GM19023 (cell line): Measurements from ENCODE around the gene GNG7.
"Not testable (repeated sequence)": the region's sequence is repeated elsewhere in the genome, so short reads cannot be mapped to it uniquely, and the experiment has no call there.

Experiments used
- ATAC-seq: cut with Tn5 transposase; IDR thresholded peaks from one replicate; pipeline ENCODE4 v1.9.1; 2021; ENCODE audit warnings: mild to moderate bottlenecking, moderate library complexity; ENCODE audit not compliant: unreplicated experiment

Gene GNG7

DNA sequence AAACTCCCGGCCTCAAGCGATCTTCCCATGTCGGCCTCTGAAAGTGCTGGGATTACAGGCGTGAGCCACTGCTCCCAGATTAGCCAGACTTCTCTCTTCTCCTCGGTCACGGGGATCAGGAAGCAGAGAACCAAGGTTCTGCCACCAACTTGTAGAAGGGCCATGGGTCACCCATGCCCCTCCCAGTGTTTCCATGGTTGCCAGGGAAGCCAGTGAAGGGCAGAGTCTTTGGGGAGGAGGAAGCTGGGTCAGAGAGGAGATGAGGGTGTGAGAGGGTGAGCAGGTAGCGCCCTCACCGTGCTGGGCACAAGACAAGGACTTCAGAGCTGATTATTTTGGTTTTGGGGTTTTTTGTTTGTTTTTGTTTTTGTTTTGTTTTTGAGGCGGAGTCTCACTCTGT lies 77.1 kb downstream of the GNG7 start:
- no peak for ATAC-seq

GRCh38 chr19:2624537-2625091 lies 77.9 kb downstream of the GNG7 start:
- no peak for ATAC-seq

DNA sequence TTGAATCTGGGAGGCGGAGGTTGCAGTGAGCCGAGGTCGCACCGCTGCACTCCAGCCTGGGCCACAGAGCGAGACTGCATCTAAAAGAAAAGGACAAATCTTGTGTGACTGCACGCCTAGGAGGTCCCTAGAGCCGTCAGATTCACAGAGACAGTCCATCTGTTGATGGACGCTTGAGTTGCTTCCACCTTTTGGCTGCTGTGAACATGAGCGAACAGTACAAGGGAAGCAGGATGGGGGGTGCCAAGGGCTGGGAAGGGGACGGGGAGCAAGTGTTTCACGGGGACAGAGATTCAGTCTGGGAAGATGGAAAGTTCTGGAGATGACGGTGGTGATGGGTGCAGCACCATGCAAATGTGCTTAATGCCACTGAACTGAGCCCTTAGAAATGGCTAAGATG lies 78.7 kb downstream of the GNG7 start:
- no peak for ATAC-seq

- not testable (repeated sequence) for ATAC-seq
These were observed 80.0 kb downstream of the GNG7 start for GRCh38 chr19:2622371-2622961.

- ATAC-seq, result no peak
These were observed 83.4 kb downstream of the GNG7 start for GRCh38 chr19:2619076-2619475.

DNA sequence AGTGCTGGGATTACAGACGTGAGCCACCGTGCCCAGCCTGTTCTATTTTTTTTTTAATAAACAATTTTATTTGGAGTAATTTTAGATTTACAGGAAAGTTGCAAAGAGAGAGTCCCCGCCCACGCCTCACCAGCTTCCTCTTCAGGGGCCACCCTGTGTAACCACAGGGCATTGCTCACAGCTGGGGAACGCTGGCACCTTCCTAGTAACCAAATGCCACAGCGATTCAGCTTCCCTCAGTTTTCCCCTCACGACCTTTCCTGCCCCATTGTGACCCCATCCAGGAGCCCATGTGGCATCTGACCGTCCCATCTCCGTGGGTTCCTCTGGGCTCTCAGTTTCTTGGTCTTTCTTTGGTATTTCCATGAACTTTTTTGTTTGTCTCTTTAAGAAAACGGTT lies 83.9 kb downstream of the GNG7 start:
- ATAC-seq, result no peak

GRCh38 chr19:2617393-2618165 lies 84.9 kb downstream of the GNG7 start:
- no peak for ATAC-seq

GRCh38 chr19:2616741-2617392 lies 85.6 kb downstream of the GNG7 start:
- no peak for ATAC-seq

GRCh38 chr19:2615782-2616181 lies 86.7 kb downstream of the GNG7 start:
- ATAC-seq, result no peak

DNA sequence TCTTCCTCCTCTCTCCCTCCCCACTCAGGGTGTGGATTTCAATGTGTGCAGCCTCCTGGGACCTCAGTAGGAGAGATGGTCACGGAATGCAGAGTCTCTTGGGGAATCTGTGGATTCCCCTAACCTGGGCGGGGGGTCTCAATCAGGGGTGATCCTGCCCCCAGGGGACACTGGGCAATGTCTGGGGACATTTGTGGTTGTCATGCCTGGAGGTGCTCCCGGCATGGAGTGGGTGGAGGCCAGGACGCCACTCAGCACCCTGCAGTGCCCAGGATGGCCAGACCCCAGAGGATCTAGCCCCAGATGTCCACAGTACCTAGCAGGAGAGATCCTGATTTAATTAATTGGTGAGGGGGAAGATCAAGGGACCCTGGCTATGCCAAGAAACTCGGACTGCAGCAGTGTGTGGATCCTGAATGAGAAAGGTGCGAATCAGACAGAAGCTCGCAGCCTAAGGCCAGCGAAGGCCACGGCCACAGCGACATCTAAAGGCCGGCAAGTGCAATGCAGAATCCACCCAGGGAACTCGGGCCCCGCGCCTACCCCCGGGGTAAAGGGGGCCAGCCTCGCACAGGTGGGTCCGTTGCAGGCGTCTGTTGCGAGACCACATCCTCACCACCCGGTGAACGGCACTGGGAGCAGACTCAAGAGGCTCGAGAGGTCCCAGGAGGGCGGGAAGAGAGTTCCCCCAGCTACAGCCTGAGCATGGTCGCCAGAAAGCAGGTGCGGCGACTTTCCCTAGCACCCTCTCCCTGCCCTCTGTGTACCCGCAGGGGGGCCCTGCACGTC lies 88.8 kb downstream of the GNG7 start:
- no peak for ATAC-seq

- no peak for ATAC-seq
These were observed 89.8 kb downstream of the GNG7 start for GRCh38 chr19:2612619-2613249.

DNA sequence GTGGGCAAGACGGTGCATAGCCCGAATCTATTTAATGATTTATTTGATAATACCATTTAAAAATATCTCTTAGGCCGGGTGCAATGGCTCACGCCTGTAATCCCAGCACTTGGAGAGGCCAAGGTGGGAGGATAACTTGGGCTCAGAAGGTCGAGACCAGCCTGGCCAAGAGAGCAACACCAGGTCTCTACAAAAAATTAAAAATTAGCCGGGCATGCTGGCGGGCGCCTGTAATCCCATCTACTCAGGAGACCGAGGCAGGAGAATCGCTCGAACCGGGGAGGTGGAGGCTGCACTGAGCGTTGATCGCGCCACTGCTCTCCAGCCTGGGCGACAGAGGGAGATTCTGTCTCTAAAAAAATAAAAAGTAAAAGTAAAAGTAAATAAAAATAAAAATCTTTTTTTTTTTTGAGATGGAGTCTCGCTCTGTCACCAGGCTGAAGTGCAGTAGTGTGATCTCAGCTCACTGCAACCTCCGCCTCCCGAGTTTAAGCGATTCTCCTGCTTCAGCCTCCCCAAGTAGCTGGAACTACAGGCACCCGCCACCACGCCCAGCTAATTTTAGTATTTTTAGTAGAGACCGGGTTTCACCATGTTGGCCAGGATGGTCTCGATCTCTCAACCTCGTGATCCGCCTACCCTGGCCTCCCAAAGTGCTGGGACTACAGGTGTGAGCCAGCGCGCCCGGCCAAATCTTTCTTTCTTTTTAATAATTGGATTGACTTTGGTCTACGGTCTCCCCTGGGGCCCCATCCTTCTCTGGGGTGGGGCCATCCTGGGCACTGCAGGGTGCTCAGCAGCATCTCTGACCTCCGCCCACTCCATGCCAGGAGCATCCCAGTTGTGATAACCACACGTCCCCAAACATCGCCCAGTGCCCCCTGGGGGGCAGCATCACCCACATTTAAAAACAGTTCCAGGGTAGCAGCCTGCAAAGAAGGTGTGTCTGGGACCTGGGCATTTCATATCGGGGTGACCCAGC lies 90.7 kb downstream of the GNG7 start:
- no peak for ATAC-seq

DNA sequence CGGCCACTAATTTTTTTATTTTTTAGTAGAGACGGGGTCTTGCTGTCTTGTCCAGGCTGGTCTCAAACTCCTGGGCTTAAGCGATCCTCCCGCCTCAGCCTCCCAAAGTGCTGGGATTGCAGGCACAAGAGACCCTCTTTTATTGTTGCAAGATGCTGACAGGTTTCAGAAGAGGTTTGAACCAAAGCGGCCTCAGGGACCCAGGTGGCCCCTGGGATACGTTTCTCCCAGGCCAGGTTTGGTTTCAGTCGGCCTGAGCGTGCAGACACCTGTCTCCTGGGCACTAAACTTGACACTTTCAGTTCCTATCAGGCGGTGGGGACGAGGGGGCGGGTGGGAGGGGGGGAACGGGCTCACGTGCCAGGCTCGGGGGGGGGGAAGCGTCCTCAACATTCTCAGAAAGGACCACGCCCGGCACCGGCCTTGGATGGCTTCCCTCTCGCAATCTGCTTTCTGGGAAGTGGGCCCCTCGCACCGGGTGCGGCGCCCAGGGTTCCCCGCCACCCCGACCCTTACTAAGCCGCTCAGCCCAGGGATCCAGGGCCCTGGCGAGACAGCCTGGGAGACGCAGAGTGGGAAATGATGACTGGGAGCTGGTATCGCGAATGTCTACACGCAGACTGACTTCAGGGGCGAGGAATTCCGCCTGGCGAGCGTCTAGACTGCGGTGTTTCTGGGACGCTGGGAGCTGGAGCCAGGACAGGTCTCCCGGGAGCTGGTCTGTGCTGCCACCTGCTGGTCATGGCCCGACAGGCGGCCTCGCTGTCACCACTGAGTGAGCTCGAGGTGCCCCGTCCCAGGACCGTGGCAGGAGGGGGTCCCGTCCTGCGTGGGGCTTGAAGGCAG lies 91.6 kb downstream of the GNG7 start:
- peak; percentile 37 for ATAC-seq

DNA sequence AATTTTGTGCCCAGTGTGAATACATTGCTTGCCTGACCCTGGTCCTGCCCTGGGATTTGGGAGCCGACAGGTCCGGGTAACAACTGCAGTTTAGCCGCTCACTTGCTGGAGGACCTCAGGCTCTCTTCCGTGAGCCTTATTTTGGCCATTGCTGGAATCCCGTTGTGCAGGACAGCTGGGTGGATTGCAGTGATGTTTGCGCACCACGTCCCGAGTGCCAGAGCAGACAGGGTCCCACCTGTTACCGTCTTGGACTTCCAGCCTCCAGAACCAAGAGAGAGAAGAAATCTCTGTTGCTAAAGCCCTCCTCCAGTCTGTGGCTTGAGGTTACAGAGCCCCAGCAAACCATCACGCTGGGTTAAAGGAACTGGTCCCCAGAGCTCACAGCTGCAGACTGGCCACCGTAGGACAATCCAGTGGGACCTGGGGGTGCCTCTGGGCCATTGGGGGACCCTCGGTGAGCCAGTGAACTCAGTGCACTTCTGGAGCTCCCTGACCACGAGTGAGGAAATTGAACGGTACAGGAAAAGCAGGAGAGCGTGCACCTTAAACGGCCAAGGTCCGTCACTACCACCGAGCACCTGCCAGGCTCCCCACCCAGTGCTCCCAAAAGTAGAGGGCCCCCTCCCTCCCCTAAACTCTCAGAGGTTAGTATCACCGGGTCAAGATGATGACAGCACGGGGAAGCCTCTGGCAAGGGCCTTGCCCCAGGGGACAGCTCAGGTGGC lies 92.9 kb downstream of the GNG7 start:
- ATAC-seq, result no peak

GRCh38 chr19:2609034-2609388 lies 93.5 kb downstream of the GNG7 start:
- ATAC-seq, result not testable (repeated sequence)

- ATAC-seq, result no peak
These were observed 93.9 kb downstream of the GNG7 start for GRCh38 chr19:2608602-2608922.

GRCh38 chr19:2607712-2608601 lies 94.5 kb downstream of the GNG7 start:
- no peak for ATAC-seq
